Measurements from ENCODE around the gene STARD6. TPM values are rescaled to one million over a fixed set of nuclear protein-coding genes. Genes with fewer than 3 reads are reported as not detected.
A peak's percentile ranks its signal among the peaks of the same experiment; 100 is the strongest.
"Not testable (repeated sequence)": the region's sequence is repeated elsewhere in the genome, so short reads cannot be mapped to it uniquely, and the experiment has no call there.

Gene STARD6
- total RNA-seq = 0.15 and 0.69 TPM in 2 replicates

DNA sequence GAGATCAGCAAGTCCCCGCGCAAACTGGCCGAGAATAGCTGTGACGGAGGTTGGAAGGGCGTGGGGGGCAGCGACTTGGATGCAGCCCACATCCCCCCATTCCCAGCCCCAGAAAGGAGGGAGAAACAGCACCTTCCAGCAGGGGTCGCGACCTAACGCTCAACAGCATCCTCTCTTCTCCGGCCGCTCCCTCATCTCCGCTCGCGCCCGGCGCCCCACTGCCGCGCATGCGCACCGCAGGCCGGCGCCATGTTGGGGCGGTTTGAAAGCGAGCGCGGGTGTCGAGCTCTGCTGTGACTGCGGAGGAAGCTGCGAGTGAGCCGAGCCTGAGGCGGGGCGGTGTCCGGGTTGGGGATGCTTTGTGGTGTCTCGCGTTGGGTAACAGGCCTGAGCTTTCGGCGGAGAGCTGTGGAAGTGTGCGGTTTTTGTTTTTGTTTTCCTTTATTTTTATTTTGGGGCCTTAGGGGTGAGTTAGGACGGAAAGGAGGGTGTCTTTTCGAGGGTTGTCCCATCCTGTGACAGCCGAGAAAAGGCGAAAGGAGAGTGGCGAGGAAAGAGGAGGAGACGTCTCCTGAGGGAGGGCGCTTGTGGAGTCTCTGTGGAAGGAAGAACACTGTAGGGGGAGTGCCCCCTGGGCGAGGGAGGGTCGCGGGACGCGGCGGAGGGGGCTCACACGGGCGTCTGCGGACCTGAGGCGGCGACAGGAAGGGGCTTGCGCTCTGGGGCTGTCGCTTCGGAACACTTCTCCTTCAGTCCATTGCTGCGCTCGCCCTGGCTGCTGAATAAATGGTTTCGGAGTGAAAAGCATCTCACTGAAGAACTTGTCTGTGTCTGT is at the start of gene STARD6, which contains the start of gene C18orf54:
Gene STARD6 (minus strand): TSS at position 199 of the 835 bp plus-strand sequence. CDS start 3,285 bp downstream, outside the sequence.
Gene C18orf54 (plus strand): TSS at position 247 of the 835 bp plus-strand sequence. CDS start 2,667 bp downstream, outside the sequence.
- DNase-seq (ENCODE audit: low read depth) = peak; percentile 73

DNA sequence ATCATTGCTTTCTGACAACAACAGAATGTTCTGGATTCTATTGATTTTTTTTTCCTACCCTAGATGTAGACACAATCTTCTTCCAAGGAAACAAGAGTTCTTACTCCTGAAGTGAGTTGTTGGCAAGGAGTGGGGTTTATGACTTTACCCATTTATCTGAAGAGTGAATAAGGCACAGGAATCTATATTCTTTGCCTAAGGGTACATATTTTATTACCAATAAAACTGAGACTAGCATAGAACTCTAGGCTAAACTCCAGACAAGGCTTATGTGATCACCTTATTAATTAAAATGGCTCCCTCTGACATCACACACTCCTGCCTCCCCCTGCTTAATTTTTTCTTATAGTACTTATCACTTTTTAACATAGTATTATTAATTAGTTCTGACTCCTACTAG is 47.6 kb upstream of the STARD6 start:
- DNase-seq (ENCODE audit: low read depth) = no peak

GRCh38 chr18:54396760-54397159 is 39.1 kb upstream of the STARD6 start:
- DNase-seq (ENCODE audit: low read depth) = no peak

DNA sequence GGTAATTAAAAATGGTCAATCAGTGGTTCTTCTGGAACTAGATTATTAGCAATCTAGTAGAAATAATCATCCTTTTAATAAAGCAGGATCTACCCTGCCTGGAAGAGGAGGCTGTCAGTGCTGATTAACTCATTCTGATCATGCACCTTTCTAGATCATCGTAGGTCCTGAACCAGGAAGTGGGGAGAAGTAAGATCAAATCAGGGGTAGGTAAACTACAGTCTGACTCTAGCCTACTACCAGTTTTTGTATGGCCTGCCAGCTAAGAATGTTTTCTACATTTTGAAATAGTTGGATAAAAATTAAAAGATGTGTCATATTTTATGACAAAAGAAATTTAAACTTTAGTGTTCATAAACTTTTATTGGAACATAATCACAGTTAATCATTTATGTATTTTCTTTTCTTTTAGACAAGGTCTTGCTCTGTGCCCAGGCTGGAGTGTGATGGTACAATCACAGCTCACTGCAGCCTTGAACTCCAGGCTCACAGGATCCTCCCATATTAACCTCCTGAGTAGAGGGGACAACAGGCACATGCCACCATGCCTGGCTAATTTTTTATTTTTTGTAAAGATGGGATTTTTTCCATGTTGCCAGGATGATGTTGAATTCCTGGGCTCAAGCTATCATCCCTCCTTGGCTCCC is 36.1 kb upstream of the STARD6 start:
- no peak for DNase-seq (ENCODE audit: low read depth)

DNA sequence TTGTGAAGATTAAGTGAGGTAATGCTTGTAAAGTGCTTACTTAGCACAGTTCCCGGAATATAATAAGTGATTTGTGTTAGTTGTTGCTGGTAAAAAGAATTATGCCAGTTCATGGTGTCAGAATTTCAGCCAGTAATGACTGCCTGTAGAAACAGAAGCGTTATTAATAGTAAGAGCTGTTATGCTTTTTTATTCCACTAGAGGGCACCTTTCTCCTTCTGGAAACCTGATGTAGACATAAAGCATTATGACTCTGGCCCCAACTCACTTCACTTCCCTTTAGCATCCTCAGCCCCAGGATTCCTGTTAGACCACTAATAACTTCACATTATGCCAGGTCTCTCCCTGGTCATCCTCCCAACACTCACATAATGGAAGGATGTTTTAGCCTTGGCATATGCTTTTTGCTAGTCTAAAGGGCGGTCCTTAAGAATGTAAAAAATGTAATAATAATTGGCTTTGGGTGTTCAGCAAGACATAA is 34.9 kb upstream of the STARD6 start:
- DNase-seq (ENCODE audit: low read depth) = peak; percentile 75

- DNase-seq (ENCODE audit: low read depth) = no peak
These were observed 33.2 kb upstream of the STARD6 start for GRCh38 chr18:54390838-54391237.

- DNase-seq (ENCODE audit: low read depth) = no peak
These were observed 31.5 kb upstream of the STARD6 start for GRCh38 chr18:54389143-54389505.

DNA sequence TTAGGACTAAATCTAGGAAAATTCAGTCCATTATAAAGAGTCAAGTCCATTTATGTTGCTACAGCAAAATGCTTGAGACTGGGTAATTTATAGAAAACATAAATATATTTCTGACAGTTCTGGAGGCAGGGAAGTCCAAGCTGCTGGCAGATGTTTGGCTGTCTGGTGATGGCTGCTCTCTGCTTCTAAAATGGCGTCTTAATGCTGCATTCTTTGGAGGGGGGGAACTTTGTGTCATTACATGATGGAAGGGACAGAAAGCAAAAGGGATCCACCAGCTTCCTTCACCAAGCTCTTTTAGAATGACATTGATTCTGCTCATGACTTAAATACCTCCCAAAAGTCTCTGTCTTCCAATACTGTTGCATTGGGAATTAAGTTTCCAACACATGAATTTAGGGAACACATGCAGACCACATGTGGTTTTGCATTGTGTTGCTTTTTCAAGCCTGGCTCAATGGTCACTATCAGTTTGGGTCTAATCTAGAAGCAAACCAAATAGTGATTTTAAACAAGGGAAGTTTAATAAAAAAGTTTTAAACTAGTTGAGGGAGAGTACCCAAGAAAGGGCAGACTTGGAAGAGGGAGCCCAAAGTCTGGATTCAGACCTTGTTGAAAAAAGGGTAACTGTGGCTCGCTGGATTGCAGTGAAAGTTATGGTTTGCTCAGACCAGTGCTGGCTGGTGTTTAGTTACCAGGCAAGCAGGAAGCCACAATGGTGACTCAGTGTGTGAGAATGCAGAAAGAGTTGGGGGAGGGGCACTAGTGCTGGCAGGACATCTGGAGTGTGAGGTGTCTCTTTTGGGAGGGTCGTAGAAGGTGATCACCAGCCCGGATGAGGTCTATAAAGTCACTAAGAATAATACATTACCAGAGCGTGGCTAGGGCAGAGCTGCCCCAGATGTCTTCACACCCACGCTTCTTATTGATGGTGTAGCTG is 30.8 kb upstream of the STARD6 start:
- DNase-seq (ENCODE audit: low read depth) = peak; percentile 91

DNA sequence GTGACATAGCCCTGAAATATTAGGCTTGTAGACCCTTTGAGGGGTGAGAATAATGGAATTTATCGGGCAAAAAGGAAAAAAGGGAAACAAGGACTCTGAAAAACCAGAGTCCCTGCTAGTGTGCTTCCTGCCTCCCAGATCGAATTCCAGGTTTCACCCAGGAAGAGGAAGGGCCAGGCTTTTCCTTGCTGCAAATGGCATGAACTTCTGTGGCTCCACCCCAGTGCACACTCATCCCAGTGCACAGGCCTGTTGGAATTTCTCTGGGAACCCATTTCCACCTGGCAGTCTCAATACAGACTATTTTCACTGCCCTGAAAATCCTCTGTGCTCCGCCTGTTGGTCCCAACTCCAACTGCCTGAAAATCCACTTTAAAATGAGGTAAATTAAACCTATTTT is 30.0 kb upstream of the STARD6 start:
- no peak for DNase-seq (ENCODE audit: low read depth)

DNA sequence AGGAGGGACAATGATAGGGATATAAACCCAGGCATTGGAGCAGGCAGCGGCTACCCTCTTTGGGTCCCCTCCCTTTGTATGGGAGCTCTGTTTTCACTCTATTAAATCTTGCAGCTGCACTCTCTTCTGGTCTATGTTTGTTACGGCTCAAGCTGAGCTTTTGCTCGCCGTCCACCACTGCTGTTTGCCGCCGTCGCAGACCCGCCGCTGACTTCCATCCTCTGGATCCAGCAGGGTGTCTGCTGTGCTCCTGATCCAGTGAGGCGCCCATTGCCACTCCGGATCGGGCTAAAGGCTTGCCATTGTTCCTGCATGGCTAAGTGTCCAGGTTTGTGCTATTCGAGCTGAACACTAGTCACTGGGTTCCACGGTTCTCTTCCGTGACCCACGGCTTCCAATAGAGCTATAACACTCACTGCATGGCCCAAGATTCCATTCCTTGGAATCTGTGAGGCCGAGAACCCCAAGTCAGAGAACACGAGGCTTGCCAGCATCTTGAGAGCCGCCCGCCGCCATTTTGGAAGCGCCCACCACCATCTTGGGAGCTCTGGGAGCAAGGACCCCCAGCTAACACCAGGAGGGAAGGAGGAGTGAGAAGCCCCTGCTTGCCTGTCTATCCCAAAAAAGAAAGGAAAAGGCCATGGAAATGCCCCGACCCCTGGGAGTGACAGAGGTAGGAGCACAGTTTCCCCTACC is 29.3 kb upstream of the STARD6 start:
- DNase-seq (ENCODE audit: low read depth) = not testable (repeated sequence)

DNA sequence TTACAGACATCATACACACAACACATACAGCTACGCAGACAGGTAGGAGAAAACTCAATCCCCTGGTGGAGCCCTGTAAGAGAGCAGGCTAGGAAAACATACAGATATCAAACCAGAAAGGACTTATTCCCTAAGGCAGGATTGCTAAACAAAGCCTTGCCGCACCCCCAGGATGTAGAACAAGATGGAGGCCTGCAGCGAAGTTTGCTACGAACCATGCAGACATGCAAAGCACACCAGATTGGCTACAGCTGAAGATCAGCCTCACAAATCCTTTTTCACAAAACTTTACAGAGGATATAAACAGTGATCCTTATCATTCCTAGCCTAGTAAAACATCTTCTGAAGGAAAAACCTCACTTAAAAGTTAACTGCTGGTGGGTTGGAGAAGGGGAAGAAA is 28.4 kb upstream of the STARD6 start:
- DNase-seq (ENCODE audit: low read depth) = no peak

DNA sequence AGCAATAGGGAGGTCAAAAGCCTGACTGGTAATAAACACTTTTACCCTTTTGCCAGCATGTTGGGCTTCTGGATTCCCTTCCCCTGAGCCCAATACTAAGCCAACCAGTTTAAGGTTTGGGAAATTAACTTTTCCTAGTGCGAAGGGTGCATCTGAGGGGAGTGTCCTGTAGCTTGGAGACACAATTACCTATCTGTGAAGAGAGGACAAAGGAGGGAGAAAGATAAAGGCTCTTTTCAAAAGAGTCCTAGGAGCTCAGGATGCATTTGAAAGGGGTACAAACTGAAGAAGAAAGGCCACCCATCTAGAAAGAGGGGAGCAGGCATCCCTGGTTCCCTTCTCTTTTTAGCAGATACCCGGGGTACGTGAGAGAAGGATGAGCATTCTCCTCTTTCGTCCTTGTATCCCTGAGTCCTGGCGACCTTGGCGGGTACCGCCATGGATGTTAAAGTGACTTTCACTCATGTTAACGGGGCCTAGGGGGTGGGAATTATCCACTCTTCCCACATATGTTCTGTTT is 25.1 kb upstream of the STARD6 start:
- no peak for DNase-seq (ENCODE audit: low read depth)

DNA sequence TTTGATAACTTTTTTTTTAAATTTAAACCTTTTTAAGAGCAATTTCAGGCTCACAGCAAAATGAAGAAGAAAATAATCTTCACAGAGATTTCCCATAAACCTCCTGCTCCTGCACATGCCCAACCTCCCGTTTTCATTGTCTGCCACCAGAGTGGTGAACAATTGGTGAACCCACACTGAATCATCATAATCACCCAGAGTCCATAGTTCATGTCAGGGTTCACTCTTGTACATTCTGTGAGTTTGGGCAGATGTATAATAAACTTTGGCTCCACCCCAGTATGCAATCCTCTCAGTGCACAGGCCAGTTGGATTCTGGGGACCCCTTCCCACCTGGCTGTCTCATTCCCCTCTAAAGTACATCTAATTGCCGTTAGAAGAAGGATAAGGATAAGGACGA is 24.4 kb upstream of the STARD6 start:
- DNase-seq (ENCODE audit: low read depth) = no peak

- no peak for DNase-seq (ENCODE audit: low read depth)
These were observed 24.0 kb upstream of the STARD6 start for GRCh38 chr18:54381640-54382039.

- no peak for DNase-seq (ENCODE audit: low read depth)
These were observed 20.4 kb upstream of the STARD6 start for GRCh38 chr18:54378057-54378456.

GRCh38 chr18:54360406-54360805 is 2.7 kb upstream of the STARD6 start:
- no peak for DNase-seq (ENCODE audit: low read depth)

GRCh38 chr18:54359233-54359632 is 1.6 kb upstream of the STARD6 start:
- DNase-seq (ENCODE audit: low read depth) = peak; percentile 4

DNA sequence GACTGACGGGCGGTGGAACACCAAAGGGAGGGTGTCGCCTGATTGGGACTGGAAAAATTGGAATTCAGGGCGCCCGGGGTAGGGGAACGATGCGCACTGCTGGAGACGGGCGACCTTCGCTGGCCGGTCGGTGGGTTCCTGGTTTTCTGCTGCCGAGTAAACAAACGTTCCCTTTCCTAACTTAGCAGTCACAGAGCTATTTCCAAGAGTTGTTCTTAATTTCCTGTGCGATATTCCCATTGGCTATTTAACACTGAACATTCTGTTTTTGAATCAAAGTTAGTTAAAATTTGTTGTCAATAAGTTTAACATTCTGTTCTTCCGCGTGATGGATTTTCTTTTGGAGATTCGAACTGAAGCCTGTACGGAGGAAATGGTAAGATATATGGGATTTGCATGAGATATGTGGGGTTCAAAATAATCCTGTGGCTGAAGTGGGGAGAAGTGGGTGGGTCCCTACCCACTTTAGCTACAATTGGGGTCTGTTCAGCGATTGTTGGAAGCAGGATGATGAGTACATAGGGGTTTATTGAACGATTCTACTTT is 910 bp upstream of the STARD6 start:
- peak; percentile 17 for DNase-seq (ENCODE audit: low read depth)

- DNase-seq (ENCODE audit: low read depth) = no peak
These were observed 487 bp downstream of the STARD6 start for GRCh38 chr18:54357082-54357659.

DNA sequence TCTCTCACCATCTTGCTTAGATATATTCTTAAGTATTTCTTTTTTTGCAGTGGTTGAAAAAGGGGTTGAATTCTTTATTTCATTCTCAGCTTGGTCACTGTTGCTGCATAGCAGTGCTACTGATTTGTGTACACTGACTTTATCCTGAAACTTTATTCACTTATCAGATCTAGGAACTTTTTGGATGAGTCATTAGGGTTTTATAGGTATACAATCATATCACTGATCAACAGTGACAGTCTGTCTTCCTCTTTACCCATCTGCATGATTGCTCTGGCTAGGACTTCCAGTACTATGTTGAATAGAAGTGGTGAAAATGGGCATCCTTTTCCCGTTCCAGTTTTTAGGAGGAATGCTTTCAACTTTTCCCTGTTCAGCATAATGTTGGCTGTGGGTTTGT is 6.5 kb downstream of the STARD6 start:
- DNase-seq (ENCODE audit: low read depth) = no peak
